ENCODE results near the gene IFT88. TPM values are rescaled to one million over a fixed set of nuclear protein-coding genes. Genes with fewer than 3 reads are reported as not detected.

Gene IFT88
- total RNA-seq, 1 donor = 21.1 TPM

DNA sequence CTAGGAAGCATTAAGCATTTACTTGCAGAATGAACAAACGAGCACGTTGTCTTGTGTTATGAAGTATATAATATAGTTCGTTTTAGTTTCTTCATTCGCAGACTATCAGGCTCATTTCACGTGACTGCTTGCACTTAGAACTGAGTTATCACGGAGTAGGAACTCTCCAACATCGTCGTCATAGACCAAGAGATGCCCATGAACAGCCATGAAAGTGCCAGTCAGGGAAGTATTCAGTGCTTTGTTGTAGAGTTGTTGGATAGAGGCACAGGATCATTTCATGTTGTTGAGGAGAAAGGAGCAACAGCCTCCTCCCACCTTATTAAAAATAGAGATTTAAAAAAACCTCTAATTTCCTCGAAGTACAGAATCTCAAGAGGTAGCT is 135.6 kb downstream of the IFT88 start:
- peak overlapping the region; percentile 72 for H3K4me3 ChIP-seq (ENCODE audit: low read depth, low read length)
- peak; percentile 26 for DNase-seq (ENCODE audit: low read depth)
- TF ChIP-seq, protein P1, sequence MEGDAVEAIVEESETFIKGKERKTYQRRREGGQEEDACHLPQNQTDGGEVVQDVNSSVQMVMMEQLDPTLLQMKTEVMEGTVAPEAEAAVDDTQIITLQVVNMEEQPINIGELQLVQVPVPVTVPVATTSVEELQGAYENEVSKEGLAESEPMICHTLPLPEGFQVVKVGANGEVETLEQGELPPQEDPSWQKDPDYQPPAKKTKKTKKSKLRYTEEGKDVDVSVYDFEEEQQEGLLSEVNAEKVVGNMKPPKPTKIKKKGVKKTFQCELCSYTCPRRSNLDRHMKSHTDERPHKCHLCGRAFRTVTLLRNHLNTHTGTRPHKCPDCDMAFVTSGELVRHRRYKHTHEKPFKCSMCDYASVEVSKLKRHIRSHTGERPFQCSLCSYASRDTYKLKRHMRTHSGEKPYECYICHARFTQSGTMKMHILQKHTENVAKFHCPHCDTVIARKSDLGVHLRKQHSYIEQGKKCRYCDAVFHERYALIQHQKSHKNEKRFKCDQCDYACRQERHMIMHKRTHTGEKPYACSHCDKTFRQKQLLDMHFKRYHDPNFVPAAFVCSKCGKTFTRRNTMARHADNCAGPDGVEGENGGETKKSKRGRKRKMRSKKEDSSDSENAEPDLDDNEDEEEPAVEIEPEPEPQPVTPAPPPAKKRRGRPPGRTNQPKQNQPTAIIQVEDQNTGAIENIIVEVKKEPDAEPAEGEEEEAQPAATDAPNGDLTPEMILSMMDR (IDR thresholded peaks at IDR 0.05; ENCODE audit: insufficient read depth, low read length) = no peak

DNA sequence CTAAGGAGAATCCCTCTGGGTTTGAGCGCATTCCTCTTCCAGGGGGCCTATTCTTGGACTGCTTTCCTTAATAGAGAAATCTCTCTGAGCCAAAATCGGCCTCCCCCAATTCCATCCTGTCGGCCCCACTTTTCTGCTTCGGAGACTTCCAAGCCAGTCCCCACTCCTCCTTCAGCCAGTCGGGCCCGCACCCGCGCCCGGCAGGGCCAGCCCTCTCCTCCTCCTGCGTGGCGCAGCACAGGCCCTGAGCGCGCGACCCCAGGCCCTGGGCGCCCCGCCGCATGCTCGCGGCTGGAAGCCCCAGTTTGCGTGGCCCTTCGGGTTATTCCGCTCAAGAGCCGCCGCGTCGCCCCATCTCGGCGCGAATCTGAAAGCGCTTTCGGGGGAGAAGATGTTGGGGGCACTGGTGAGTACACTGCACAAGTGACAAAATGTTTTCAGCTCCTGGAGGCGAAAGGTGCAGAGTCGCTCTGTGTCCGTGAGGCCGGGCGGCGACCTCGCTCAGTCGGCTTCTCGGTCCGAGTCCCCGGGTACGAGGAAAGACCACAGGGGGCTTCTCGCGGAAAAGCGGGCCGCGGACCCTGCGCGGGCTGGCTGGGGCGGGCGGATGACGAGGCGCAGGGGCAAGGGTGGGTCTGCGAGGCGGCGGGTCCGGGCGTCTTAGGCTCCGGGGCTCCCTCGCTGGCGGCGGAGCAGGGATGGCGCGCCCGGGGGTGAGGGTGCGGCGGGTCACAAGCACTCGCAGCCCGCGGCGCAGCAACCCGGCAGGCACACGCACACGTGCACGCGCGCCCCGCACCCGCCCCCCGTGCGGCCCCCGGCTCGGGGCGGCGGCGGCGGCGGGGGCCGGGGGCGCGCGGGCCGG is 136.2 kb downstream of the IFT88 start, which contains the start of gene IL17D:
IL17D (plus strand) TSS at position 785 of the 865 bp plus-strand sequence. CDS start 303 bp downstream, outside the sequence.
- H3K4me3 ChIP-seq (ENCODE audit: low read depth, low read length) = peak within 1 kb of the TSS; percentile 72
- TF ChIP-seq, protein P1 (IDR thresholded peaks at IDR 0.05; ENCODE audit: insufficient read depth, low read length) = no peak
- DNase-seq (ENCODE audit: low read depth) = no peak

DNA sequence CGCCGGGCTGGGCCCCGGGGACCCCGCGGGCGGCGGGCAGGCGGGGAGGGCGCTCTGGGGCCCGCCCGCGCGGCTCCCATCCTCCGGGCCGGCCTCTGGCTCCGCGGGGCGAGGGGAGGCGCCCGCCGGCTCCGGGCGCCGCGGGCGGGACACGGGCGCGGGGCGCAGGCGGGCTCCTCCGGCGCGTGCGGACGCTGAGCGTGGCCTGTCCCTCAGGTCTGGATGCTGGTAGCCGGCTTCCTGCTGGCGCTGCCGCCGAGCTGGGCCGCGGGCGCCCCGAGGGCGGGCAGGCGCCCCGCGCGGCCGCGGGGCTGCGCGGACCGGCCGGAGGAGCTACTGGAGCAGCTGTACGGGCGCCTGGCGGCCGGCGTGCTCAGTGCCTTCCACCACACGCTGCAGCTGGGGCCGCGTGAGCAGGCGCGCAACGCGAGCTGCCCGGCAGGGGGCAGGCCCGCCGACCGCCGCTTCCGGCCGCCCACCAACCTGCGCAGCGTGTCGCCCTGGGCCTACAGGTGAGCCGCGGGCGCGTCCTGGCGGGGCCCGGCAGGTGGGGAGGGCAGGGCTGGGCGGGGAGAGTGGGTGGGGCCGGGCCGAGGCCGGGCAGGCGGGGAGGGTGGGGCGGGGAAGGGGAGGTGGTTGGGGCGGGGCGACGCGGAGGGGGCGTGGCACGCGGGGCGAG is 137.0 kb downstream of the IFT88 start:
- TF ChIP-seq, protein P1 (IDR thresholded peaks at IDR 0.05; ENCODE audit: insufficient read depth, low read length) = peak; percentile 55
- H3K4me3 ChIP-seq (ENCODE audit: low read depth, low read length) = peak overlapping the region; percentile 72
- DNase-seq (ENCODE audit: low read depth) = peak; percentile 73

DNA sequence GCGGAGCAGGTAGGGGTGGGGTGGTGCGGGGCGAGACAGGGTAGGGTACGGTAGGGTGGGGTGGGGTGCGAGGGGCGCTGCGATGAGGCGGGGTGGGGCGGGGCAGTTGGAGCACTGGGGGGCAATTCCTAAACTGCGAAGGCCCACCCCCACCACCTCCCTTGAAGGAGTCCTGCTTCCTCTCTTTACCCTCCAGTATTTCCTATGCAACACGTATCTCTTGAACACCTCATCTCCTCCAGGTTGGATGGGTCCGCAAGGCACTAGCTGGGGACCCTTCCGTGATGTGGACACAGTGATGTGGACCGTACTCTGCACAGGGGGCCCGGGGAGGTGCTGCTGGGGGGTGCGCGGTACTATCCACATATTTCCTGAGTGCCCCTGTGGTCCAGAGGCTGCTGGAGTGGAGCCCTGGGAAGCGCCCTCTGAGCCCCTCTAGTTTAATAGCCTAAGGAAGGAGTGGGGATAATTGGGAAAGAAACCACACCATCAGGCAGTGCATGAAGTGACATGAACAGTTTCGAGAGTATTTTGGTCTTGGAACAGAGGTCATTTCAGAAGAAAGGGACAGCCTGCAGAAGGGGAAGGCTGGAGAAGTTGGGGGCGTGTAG is 137.6 kb downstream of the IFT88 start:
- no peak for DNase-seq (ENCODE audit: low read depth)
- TF ChIP-seq, protein P1 (IDR thresholded peaks at IDR 0.05; ENCODE audit: insufficient read depth, low read length) = no peak
- peak overlapping the region; percentile 22 for H3K4me3 ChIP-seq (ENCODE audit: low read depth, low read length)

DNA sequence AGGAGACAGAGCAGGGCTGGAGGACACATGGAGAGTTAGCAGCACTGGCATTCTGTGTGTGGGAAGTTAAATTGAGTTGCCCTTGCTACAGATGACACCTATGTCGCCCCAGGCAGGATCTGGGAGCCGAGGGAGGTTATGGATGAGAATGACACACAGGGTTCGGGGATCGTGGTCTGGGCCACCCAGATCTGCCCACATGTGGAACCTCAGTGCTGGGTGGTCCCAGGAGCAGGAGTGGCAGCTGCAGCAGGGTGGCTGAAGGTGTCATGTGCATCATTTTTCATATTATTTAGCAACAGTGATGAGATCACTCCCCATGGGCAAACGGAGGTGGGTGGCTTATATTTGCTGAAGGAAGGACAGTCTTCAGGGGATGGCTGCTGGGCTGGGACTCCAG is 139.7 kb downstream of the IFT88 start:
- DNase-seq (ENCODE audit: low read depth) = no peak
- no peak overlapping the region for H3K4me3 ChIP-seq (ENCODE audit: low read depth, low read length)
- TF ChIP-seq, protein P1 (IDR thresholded peaks at IDR 0.05; ENCODE audit: insufficient read depth, low read length) = no peak

DNA sequence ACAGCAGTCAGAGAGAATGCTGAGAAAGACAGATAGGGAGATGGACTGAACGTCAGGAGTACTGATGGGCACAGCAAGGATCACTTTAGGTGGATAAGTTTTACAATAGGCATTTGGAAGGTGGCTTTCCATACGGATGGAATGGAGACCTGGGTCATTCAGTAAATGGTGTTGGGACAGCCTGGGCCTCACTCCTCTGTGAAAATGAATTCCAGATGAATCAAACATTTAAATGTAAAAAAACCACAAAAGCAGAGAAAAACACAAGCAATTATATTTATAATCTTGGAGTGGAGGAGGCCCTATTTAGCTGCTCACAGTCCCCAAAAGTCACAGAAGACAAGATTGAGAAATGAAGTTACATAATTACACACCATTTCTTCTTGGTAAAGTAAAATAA is 141.3 kb downstream of the IFT88 start:
- DNase-seq (ENCODE audit: low read depth) = no peak
- H3K4me3 ChIP-seq (ENCODE audit: low read depth, low read length) = no peak overlapping the region
- TF ChIP-seq, protein P1 (IDR thresholded peaks at IDR 0.05; ENCODE audit: insufficient read depth, low read length) = no peak
